Stimulated activated CD8-positive, alpha-beta memory T cell treated with anti-CD3 and anti-CD28 coated beads, Interleukin-12 subunit alpha, Interleukin-12 subunit beta, amount 100 ng/mL, for 1 hour (primary cell): Measurements from ENCODE around the gene TNPO2.

Experiments used
- DNase-seq: peaks from one replicate; pipeline ENCODE4 v3.0.0-alpha.2; 2020; ENCODE audit warnings: low read depth

Gene TNPO2

DNA sequence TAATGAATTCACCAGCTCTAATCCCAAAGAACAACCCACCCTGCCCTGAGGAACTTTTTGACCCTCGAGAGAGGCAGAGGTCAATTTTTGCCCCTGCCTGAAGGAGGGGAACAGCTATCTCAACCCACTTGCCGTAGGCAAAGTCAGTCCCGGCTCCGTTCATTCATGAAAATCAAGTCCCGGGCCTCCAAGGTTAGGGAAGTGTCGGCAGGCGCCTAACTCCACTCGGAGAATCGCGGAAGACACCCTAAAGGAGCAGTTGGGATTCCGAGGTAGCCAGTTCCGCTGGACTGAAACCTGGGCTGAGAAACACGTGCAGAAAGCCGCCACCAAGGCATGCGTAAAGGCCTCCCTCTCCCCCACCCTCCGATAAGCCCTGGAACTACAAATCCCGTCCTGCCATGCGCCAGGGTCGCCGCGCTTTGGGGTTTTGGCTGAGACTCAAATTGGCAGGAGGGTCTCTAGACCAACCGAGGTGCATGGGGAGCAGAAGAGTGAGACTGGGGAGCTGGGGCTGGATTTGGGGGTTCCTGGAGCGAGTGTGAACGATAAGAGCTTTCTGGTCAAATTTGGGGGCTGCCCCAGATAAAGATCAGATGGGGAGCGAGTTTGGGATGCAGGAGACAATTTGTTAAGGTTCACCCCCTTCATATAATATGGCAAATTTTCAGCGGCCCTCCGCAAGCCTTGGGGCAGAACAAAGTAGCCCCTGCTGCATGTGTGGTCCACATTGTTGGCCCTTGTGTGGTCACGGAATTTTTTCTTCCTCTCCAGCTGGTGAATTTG lies at the start of gene TNPO2:
TSS of gene TNPO2 (minus strand) at position 292 of the 786 bp plus-strand sequence. CDS start 2,955 bp downstream, outside the sequence.
- DNase-seq = peak; percentile 47

DNA sequence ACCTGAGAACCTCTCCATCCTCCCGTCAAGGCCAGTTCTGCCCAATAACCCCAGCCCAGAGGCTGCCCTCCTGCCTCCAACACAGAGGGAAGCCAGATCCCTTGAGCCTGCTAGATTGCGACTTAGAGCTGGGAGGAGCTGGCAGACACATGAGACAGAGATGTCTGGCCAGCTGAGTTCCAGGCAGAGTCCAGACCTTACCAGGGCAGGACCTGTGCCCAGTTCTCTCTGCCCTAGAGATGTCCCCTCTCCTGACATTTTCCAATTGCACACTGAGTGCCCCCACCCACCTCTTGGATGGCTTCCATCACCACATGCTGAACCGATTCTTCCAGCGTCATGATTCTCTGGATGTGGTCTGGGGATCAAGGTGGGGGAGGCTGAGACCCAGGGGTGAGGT lies 48.6 kb upstream of the TNPO2 start:
- DNase-seq = no peak

DNA sequence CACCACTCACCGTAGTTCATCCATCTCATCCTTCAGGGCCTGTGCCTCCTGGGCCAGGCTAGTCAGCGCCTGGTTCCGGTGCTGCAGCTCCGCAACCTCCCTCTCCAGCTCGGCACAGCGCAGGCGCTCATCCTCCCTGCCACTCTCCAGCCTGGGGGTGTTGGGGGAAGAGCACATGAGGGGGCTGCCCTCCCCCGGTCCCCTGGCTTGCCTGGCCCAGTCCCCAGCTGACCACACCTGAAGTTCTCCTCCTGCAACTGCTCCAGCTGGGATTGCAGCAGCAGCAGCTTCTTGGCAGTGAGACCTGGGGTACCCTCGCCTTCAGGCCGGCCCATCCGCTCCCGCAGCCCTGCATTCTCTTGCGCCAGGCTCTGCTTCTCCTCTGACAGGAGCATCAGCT lies 47.2 kb upstream of the TNPO2 start:
- DNase-seq = no peak

DNA sequence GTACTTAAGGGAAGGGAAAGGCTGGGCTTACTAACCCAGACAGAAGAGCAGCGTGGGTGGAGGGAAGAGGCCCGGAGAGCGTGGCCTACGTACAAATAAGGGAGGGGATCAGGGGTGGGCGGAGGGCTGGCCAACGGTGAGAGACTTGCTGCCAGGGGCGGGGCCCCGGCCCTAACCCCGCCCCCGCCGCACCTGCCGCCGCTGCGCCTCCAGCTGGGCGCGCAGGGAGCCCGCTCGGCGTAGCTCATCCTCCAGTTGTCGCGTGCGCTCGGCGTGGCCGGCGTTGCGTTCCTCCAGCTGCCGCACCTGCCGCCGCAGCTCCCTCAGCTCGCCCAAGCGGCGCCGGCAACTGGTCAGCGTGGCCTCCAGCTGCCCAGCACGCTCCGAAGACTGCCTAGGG lies 46.0 kb upstream of the TNPO2 start:
- DNase-seq = no peak

DNA sequence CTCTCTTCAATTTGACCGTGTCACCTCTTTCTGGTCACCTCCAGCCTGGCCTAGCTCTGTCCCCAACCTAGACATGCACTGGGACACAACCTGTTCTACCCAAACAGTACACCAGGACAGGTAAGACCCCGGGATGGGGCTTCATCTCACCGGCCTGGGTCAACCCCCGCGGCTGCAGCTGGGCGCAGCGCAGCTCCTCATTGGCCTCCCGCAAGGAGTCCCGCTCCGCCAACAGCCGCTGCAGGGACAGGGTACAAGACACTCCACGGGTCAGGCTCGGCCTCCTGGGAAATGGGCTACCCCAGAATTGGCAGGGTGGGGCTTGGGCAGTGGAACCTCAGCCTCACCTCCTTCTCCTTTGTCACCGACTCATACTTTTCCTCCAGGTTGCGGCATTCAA lies 43.9 kb upstream of the TNPO2 start:
- DNase-seq = no peak

DNA sequence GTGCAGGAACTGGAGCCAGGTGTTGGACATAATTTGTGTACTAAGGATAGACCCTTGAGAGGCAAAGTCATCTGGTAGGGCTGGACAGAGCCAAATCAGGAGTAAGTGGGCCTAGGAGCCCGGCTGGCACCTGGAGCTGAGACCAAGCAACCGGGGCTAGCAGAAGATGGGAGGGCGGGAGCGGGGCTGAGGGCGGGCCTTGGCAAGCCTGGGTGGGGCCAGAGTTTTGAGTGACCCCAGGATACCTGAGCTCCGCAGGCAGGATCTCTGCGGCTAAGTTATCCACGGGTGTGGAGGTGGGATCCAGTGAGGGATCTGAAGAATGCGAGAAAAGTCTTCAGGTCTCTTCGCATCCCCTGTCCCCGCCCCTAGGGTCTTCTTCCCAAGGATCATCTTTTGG lies 43.4 kb upstream of the TNPO2 start:
- no peak for DNase-seq

DNA sequence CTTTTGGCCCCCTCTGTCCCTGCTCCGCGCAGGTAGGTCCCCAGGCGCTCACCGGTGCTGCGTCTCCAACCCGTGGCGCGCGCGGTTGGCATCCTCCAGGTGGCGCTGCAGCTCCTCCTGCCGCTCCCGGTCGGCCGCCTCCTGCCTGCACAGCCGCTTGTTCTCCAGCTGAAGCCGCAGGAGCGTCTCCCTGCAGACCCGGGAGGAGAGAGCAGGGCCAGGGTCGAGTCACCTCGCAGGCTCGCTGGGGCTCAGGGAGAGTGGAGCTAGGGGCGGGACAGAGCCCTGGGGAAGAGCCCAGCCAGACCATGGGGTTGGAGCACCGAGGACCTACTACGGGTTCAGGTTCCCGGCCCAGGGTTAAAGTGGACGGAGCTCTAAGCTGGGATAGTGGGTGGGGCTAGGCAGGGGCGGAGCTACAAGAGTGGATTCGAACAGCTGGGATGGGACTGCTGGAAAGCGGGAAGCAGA lies 42.4 kb upstream of the TNPO2 start:
- no peak for DNase-seq

DNA sequence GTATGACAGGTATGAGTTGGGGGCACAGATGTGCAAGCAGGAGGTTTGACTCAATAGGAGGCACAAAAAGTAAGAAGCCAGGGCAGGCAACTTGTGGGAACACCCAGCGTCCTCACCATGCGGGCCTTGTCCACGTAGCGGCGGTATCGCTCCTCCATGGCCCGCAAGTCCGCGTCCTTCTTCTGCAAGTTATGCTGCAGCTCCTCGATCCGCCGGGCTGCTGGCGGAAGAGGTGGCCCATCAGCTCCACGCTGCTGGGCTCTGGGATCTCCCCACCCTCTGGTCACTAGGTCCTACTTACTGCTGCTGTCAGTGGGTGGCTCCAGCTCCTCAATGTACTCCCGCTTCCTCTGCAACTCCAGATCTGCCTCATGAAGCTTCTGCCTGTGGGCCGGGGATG lies 41.0 kb upstream of the TNPO2 start:
- DNase-seq = no peak

DNA sequence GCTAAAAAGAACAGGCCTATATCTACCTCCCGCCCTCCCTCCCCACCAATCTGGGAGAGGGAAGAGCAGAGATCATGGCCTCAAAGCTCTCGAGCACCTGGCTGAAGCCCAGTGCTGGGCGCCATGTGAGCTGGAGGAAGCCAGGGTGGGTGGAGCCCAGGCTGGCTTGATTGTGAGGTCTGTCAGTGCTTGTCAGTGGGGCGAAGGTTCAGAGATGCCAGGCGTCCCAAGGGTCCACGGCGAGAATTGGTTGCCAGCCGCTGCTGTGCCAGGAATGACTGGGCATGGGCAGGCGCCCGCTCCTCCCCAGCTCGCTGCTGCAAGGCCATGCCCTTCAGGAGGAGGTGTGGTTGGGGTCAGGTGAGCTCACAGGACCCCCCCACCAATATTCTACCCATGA lies 39.4 kb upstream of the TNPO2 start:
- DNase-seq = no peak

DNA sequence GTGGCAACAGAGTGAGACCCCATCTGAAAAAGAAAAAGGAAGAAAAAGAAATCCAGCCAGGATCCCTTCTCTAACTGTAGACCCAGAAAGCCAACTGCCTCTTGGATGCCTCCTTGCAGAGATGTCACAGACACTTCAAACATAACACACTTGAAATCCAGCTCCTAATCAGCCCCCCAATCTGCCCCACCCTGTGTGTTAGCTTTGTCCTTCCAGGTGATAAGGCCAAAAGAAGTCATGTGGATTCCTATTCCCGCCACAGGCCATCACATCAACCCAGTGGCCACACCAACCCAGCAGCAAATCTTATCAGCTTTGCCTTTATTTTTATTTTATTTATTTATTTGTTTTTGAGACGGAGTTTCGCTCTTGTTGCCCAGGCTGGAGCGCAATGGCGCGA lies 36.0 kb upstream of the TNPO2 start:
- no peak for DNase-seq

DNA sequence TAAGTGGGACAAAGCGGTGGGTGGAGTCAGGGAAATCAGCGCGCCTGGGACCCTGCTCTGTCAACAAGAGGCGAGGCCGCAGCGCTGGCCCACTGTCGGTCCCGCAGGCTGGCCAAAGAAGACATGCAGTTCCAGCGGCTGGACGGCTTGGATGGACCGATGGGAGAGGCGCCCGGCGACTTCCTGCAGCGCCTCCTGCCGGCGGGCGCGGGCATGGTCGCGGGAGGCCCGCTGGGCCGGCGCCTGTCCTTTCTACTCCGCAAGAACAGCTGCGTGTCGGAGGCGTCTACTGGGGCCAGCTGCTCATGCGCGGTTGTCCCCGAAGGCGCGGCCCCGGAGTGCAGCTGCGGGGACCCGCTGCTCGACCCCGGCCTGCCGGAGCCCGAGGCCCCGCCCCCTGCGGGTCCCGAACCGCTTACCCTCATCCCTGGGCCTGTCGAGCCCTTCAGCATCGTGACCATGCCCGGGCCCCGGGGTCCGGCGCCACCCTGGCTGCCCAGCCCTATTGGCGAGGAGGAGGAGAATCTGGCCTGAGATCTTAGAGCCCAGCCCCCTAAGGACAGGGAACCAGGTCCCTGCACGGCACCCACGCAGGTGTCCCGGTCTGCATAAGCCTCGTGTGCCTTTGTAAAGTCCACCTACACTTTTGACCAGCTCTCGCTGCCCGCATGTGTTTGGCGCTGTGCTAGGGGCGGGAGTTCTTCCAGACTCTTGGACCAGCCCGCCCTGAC lies 34.0 kb upstream of the TNPO2 start:
- DNase-seq = no peak

DNA sequence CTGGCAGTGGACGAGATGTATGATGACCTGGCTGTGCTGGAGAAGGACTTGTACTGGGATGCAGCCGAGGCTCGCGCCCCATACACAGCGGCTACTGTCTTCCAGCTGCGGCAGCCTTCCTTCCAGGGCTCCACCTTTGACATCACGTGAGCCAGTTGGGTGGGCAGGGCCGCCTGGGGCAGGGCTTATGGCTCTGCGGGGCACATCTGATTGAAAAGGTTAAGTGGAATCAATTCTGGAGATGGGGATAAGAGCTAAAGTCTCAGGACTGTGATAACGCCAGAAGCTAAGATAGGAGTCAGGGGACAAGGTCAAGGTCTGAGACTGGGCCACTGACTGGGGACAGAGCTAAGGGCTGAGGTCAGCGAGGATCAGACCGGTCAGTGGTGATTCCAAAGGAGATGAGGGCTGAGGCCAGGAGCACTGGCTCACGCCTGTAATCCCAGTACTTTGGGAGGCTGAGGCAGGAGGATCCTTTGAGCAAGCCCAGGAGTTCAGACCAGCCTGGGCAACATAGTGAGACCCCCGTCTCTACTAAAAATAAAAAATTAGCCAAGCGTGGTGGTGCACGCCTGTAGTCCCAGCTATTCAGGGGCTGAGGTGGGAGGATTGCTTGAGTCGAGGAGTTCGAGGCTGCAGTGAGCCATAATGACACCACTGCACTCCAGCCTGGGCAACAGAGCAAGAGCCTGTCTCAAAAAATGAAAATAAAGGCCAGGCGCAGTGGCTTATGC lies 32.6 kb upstream of the TNPO2 start:
- no peak for DNase-seq

DNA sequence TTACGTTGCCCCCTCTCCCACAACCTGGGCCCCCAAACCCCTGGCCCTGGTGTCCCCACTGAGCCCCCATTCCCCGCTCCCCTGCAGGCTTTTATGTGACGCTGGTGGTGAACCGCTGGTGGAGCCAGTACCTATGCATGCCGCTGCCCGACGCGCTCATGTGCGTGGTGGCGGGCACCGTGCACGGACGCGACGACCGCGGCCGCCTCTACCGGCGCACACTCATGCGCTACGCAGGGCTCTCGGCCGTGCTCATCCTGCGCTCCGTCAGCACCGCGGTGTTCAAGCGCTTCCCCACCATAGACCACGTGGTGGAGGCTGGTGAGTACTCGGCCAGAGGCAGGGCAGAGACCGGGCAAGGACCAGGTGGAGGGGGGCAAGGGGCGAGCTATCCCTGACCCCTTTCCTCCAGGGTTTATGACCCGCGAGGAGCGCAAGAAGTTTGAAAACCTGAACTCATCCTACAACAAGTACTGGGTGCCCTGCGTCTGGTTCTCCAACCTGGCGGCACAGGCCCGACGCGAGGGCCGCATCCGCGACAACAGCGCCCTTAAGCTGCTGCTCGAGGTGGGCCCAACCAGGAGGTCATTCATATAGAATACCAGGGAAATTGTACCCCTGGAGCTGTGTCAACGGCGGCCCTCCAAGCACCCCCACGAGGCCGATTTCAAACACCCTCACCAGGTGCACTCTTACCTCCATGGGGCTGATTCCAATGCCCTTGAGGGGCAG lies 30.9 kb upstream of the TNPO2 start:
- no peak for DNase-seq

DNA sequence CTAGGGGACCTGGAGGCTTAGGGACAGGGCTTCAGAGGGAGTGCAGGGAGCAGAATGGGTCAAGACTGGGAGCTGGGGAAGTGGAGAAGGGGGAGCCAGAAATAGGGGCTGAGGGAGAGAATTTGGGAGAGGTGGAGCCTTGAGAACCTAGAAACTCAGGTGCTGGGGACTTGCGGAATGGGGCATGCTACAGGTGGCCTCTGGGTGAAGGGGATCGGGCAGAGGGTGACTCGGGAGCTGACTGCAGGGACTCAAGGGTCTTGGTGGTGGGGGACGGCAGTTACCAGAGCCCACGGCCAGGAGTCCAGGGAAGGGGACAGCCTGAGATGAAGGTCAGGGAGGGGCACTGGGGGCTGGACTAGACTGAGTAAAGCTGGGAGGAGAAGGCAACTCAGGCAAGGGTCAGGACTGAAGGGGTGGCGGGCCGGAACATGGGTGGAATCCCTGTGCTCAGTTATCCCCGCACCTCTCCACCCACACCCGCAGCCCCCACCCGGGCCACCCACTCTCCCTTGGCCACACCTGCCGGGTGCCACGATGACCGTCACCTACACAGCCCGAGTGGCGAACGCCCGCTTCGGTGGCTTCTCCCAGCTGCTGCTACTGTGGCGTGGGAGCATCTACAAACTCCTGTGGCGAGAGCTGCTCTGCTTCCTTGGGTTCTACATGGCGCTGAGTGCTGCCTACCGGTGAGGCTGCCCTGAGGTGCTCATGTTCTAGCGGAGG lies 28.5 kb upstream of the TNPO2 start:
- no peak for DNase-seq

DNA sequence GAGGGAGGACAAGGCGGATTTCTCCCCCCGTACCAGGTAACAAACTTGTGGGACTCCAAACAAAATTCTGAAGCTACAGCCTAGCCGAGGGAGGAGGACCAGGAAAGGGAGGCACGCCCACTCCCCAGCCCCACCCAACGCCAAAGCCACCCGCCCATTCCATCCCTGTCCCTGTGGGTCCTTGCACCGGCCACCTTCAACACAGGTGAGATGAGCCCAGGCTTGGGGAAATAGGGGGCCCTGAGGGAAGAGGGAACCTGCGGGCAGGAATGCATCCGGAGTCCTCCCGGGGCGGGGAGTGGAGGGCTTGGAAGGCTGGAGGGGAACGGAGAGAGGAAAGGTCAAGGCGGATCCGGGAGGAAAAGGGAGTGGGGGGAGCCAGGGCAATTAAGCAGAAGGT lies 27.9 kb upstream of the TNPO2 start, which contains the start of gene BEST2:
TSS of gene BEST2 (plus strand) at position 157 of the 400 bp plus-strand sequence. CDS start 802 bp downstream, outside the sequence.
- no peak for DNase-seq

DNA sequence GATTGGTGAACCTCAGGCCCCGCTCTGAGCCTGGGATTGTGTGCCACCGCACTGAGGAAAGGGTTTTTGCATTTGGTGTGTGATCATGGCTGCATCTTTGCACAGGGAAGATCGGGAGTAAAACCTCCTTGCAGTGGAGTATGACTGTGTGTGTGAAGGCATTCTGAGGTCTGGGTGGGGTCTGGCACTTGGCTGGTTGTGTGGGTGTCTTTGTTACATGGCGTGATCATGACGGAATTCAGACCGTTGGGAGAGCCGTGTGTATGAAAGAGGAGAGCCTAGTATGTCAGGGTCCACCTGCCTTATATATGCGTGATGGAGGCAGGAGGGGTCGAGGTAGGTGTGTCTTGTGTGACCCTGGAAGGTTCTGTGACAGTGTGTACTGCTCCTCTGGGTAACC lies 27.1 kb upstream of the TNPO2 start:
- no peak for DNase-seq

DNA sequence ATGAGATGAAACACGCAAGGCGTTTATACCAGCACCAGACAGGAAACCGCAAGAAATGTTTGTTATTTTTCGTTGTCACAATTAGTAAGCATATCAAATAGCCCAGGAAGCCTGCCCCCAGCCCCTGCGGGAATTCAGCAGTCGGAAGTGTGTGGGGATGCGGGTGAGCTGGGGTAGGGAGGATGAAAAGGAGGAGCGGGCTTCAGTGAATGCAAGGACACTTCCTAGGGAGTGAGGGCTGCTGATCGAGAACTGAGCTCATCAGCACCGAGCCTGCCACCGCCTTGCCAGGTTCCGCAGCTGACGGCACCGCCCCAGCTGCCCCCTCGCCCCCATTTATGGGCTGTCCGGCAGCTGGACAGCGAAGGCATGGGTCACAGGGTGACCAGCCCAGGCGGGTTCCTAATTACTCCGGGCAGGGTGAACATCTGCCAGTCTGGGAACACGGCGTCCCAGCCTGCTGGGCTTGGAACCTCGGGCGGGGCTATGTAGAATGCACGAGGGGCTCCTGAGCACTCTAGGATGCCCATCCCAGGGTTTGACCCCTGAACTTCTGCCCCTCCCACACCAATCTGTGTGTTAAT lies 26.3 kb upstream of the TNPO2 start:
- DNase-seq = no peak

DNA sequence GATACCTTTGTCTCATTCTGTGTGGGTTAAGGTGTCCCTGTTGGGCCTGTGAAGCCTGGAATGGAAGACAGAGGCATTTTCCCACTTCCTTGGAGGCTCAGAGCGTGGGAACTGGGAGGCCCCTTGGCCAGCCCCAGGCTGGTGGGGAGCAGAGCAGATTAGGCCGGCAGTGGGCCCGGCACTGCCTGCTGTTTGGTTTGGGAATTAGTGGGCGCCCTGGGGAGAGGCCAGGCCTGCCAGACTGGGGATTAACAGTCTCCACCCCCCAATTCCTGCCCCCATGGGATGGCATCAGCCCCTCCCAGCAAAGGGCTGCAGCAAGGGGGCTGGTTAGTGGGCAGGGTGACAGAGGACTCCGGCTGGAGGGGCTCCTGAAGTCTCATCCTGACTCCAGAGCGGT lies 24.8 kb upstream of the TNPO2 start:
- DNase-seq = no peak

DNA sequence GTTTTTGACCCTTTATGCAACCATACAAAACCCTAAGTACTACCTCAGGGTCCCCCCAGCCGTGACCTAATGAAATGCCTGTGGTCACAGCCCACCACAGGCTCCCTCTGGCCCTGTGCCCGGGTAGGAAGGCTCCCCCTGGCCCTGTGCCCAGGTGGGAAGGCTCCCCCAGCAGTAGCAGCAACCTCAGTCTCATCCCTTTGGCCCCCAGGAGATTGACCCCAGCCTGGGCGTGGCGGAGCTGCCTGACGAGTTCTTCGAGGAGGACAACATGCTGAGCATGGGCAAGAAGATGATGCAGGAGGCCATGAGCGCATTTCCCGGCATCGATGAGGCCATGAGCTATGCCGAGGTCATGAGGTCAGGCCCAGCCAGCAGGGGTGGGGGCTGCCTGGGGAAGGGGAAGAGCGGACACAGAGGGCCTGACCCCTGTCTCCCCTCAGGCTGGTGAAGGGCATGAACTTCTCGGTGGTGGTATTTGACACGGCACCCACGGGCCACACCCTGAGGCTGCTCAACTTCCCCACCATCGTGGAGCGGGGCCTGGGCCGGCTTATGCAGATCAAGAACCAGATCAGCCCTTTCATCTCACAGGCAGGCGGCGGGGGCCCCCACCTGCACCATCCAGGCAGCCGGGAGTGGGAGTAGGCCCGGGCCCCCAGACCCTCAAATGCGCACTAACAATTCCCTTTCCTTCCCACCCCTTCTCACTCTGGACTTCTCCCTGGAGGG lies 21.6 kb upstream of the TNPO2 start:
- DNase-seq = no peak

DNA sequence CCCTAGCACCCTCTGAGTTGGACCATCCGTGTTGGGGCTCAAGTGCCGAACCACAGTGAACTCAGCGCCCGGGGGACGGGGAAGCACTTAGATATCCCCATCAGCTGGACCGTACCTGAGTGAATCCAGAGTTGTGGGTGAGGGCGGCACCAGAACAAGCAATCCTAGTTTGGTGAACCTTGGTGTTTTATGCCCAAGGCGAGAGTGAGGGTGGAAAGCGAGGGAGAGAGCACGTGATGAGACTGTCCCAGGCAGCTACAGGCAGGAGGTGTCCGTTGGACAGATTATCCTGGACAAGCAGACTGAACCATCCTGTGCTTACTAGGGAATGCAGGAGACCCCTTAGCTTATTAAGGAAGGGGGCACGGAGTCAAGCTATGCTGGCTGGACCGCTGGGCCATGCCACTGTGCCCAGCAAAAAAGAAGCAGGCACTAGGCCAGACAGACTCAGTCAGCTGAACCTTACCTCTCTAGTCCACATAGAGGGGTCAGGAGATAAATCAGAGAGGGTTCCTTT lies 14.2 kb upstream of the TNPO2 start:
- DNase-seq = no peak
